Type B pancreatic cell (in vitro differentiated cells): ENCODE measurements around the gene TBC1D8. TPM values are rescaled to one million over a fixed set of nuclear protein-coding genes. Genes with fewer than 3 reads are reported as not detected.

Experiments used
- DNase-seq: peaks from one replicate; pipeline ENCODE4 v3.0.0; 2021; ENCODE audit warnings: mixed read lengths; ENCODE audit not compliant: unreplicated experiment; ENCODE audit errors: extremely low spot score
- H3K27ac Mint-ChIP-seq: 2 replicates; pipeline ENCODE4 v1.8.0; 2021; ENCODE audit warnings: mild to moderate bottlenecking, mixed read lengths
- H3K27me3 Mint-ChIP-seq: 2 replicates; pipeline ENCODE4 v1.8.0; 2021; ENCODE audit warnings: mixed read lengths
- H3K36me3 Mint-ChIP-seq: 2 replicates; pipeline ENCODE4 v1.8.0; 2021; ENCODE audit warnings: mixed read lengths
- H3K4me1 Mint-ChIP-seq: one replicate; pipeline ENCODE4 v1.8.0; 2021; ENCODE audit warnings: mixed read lengths; ENCODE audit not compliant: unreplicated experiment
- H3K4me3 Mint-ChIP-seq: 2 replicates; pipeline ENCODE4 v1.8.0; 2021; ENCODE audit warnings: mild to moderate bottlenecking, mixed read lengths
- H3K9me3 Mint-ChIP-seq: 2 replicates; pipeline ENCODE4 v1.8.0; 2021; ENCODE audit warnings: mixed read lengths
- total RNA-seq: library from RNA; stranded (reverse); gene quantifications from 2 replicates; pipeline ENCODE4 v1.2.1, GENCODE V29; 2021; ENCODE audit warnings: low replicate concordance
- TF ChIP-seq, protein P1 (sequence below): fragments of 200-600 bp; sonication (generic); conservative IDR thresholded peaks from 2 replicates; pipeline ENCODE4 v1.5.0; 2021; ENCODE audit warnings: antibody characterized with exemption, mild to moderate bottlenecking

The TBC1D8 gene
- total RNA-seq, 1 donor from 2014 or later, result 20.1 TPM

GRCh38 chr2:101064505-101064867 lies 86.7 kb downstream of the TBC1D8 start:
- DNase-seq, result no peak
- H3K27ac Mint-ChIP-seq, result peak overlapping the region; percentile 86

GRCh38 chr2:101064125-101064502 lies 87.1 kb downstream of the TBC1D8 start:
- H3K27ac Mint-ChIP-seq, result peak overlapping the region; percentile 86
- H3K36me3 Mint-ChIP-seq, result peaks cover 12% of the 10 kb centered on the region
- no peak overlapping the region for H3K4me3 Mint-ChIP-seq
- H3K27me3 Mint-ChIP-seq, result no peaks in the 10 kb centered on the region
- peaks cover 4% of the 10 kb centered on the region for H3K9me3 Mint-ChIP-seq
- TF ChIP-seq, protein P1, sequence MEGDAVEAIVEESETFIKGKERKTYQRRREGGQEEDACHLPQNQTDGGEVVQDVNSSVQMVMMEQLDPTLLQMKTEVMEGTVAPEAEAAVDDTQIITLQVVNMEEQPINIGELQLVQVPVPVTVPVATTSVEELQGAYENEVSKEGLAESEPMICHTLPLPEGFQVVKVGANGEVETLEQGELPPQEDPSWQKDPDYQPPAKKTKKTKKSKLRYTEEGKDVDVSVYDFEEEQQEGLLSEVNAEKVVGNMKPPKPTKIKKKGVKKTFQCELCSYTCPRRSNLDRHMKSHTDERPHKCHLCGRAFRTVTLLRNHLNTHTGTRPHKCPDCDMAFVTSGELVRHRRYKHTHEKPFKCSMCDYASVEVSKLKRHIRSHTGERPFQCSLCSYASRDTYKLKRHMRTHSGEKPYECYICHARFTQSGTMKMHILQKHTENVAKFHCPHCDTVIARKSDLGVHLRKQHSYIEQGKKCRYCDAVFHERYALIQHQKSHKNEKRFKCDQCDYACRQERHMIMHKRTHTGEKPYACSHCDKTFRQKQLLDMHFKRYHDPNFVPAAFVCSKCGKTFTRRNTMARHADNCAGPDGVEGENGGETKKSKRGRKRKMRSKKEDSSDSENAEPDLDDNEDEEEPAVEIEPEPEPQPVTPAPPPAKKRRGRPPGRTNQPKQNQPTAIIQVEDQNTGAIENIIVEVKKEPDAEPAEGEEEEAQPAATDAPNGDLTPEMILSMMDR, result no peak
- DNase-seq, result no peak
- H3K4me1 Mint-ChIP-seq, result peaks cover 32% of the 10 kb centered on the region

More at GRCh38 chr2:101064505-101064867, 86.7 kb downstream of the TBC1D8 start:
- no peaks in the 10 kb centered on the region for H3K27me3 Mint-ChIP-seq
- H3K4me1 Mint-ChIP-seq, result peaks cover 32% of the 10 kb centered on the region
- TF ChIP-seq, protein P1, result no peak
- no peak overlapping the region for H3K4me3 Mint-ChIP-seq
- H3K9me3 Mint-ChIP-seq, result peaks cover 4% of the 10 kb centered on the region
- peaks cover 12% of the 10 kb centered on the region for H3K36me3 Mint-ChIP-seq

GRCh38 chr2:101063352-101064124 lies 87.6 kb downstream of the TBC1D8 start:
- peak overlapping the region; percentile 20 for H3K4me3 Mint-ChIP-seq
- no peak for DNase-seq
- peaks cover 32% of the 10 kb centered on the region for H3K4me1 Mint-ChIP-seq
- TF ChIP-seq, protein P1, result no peak
- peaks cover 12% of the 10 kb centered on the region for H3K36me3 Mint-ChIP-seq
- no peaks in the 10 kb centered on the region for H3K27me3 Mint-ChIP-seq
- peaks cover 4% of the 10 kb centered on the region for H3K9me3 Mint-ChIP-seq
- peak overlapping the region; percentile 86 for H3K27ac Mint-ChIP-seq

GRCh38 chr2:101058386-101058785 lies 92.8 kb downstream of the TBC1D8 start:
- H3K36me3 Mint-ChIP-seq, result peaks cover 25% of the 10 kb centered on the region
- no peaks in the 10 kb centered on the region for H3K27me3 Mint-ChIP-seq
- no peak overlapping the region for H3K4me3 Mint-ChIP-seq
- H3K4me1 Mint-ChIP-seq, result peaks cover 13% of the 10 kb centered on the region
- no peaks in the 10 kb centered on the region for H3K9me3 Mint-ChIP-seq
- no peak overlapping the region for H3K27ac Mint-ChIP-seq
- TF ChIP-seq, protein P1, result no peak
- DNase-seq, result no peak

GRCh38 chr2:101057051-101057933 lies 93.9 kb downstream of the TBC1D8 start:
- Mint-ChIP-seq H3K4me3 (no peak overlapping the region), H3K27ac (no peak overlapping the region), H3K27me3 (no peaks in the 10 kb centered on the region), H3K36me3 (peaks cover 26% of the 10 kb centered on the region), H3K9me3 (no peaks in the 10 kb centered on the region), H3K4me1 (peaks cover 7% of the 10 kb centered on the region)
- DNase-seq, result no peak
- TF ChIP-seq, protein P1, result no peak
